H1 (cell line): Measurements from ENCODE around the gene TCF7L2. TPM values are rescaled to one million over a fixed set of nuclear protein-coding genes. Genes with fewer than 3 reads are reported as not detected.

Source experiments
- CTCF ChIA-PET: fragments of 300-600 bp; sonication (Branson Sonifier 250); formaldehyde crosslinking; loops from one replicate; lab custom pipeline; 2021; ENCODE audit not compliant: partially characterized antibody; lab: Charles Lee
- POLR2A ChIA-PET: fragments of 300-600 bp; sonication (Branson Sonifier 250); formaldehyde crosslinking; loops from one replicate; lab custom pipeline; 2021; ENCODE audit warnings: inconsistent platforms; ENCODE audit not compliant: partially characterized antibody; lab: Charles Lee
- DNase-seq, 2 experiments: peaks; one replicate each; pipeline versions ENCODE4 v3.0.0 to v3.0.0-alpha.2; 2010 to 2022; ENCODE audit warnings: low spot score in 2 of 2, low read depth in 1 of 2, mixed read lengths in 1 of 2
- FAIRE-seq: peaks from 2 replicates; lab custom pipeline; 2011; peaks lifted over from hg19 to GRCh38; lab: Jason Lieb, UNC
- H2AFZ ChIP-seq: 2 replicates; pipeline ENCODE4 v1.8.1; 2012; ENCODE audit warnings: low read length, inconsistent platforms
- H2AK5ac ChIP-seq: 2 replicates; pipeline ENCODE4 v1.6.1; 2013; ENCODE audit warnings: low read depth, low read length
- H2BK120ac ChIP-seq: replicated peaks from 2 replicates; pipeline ENCODE3; 2013; ENCODE audit warnings: low read depth, low read length, inconsistent platforms
- H2BK12ac ChIP-seq: 2 replicates; pipeline ENCODE4 v1.6.1; 2013; ENCODE audit warnings: low read depth, low read length
- H2BK15ac ChIP-seq: 2 replicates; pipeline ENCODE4 v1.6.1; 2013; ENCODE audit warnings: low read length
- H2BK20ac ChIP-seq: 2 replicates; pipeline ENCODE4 v1.6.1; 2013; ENCODE audit warnings: low read length
- H2BK5ac ChIP-seq: 2 replicates; pipeline ENCODE4 v1.6.1; 2013; ENCODE audit warnings: low read depth, low read length
- H3K14ac ChIP-seq: 2 replicates; pipeline ENCODE4 v1.6.1; 2013; ENCODE audit warnings: inconsistent platforms; ENCODE audit not compliant: insufficient read length
- H3K18ac ChIP-seq: 2 replicates; pipeline ENCODE4 v1.6.1; 2013; ENCODE audit warnings: low read length; ENCODE audit errors: extremely low read depth
- H3K23ac ChIP-seq: 2 replicates; pipeline ENCODE4 v1.6.1; 2013; ENCODE audit warnings: inconsistent platforms; ENCODE audit not compliant: insufficient read length
- H3K23me2 ChIP-seq: 2 replicates; pipeline ENCODE4 v1.6.1; 2013; ENCODE audit warnings: low read depth, low read length
- H3K27ac ChIP-seq: 2 replicates; pipeline ENCODE4 v1.6.1; 2011; ENCODE audit warnings: low read depth, low read length, inconsistent platforms
- H3K27me3 ChIP-seq, 4 experiments: replicated peaks in 1 of 4; 1 replicate in 1 of 4; 2 replicates in 3 of 4; pipeline versions ENCODE4 v1.6.1 to v1.8.1; 2011 to 2013; ENCODE audit warnings: low read length in 3 of 4, mild to moderate bottlenecking in 3 of 4, inconsistent platforms in 2 of 4, mixed read lengths in 2 of 4, moderate library complexity in 1 of 4; ENCODE audit not compliant: control insufficient read depth in 3 of 4, insufficient read depth in 3 of 4; ENCODE audit errors: extremely low read depth in 1 of 4
- H3K36me3 ChIP-seq, 4 experiments: 2 replicates each; pipeline versions ENCODE4 v1.6.1 to v1.8.1; 2011 to 2013; ENCODE audit warnings: mild to moderate bottlenecking in 4 of 4, low read length in 3 of 4, moderate library complexity in 2 of 4, control low read depth in 1 of 4, inconsistent platforms in 1 of 4; ENCODE audit not compliant: insufficient read depth in 4 of 4, control insufficient read depth in 2 of 4
- H3K4ac ChIP-seq: replicated peaks from 2 replicates; pipeline ENCODE3; 2013; ENCODE audit warnings: low read length, low read depth, mixed read lengths, inconsistent platforms; ENCODE audit not compliant: insufficient read length
- H3K4me1 ChIP-seq, 4 experiments: replicated peaks in 1 of 4; 1 replicate in 1 of 4; 2 replicates in 3 of 4; pipeline versions ENCODE4 v1.6.1 to v1.8.1; 2011 to 2013; ENCODE audit warnings: low read length in 3 of 4, inconsistent platforms in 2 of 4, mixed read lengths in 1 of 4; ENCODE audit not compliant: insufficient read depth in 4 of 4, control insufficient read depth in 3 of 4
- H3K4me2 ChIP-seq, 2 experiments: 2 replicates each; pipeline versions ENCODE4 v1.6.1 to v1.8.1; 2011 to 2013; ENCODE audit warnings: low read depth in 2 of 2, low read length in 2 of 2, control low read depth in 1 of 2, inconsistent platforms in 1 of 2, mild to moderate bottlenecking in 1 of 2; ENCODE audit not compliant: insufficient read depth in 1 of 2
- H3K4me3 ChIP-seq, 4 experiments: fragments of 200-600, 300-600 bp in 1 of 4; sonication (generic), shearing (Covaris generic), sonication (Bioruptor Twin) in 1 of 4; 2 replicates each; pipeline versions ENCODE4 v1.5.1 to v1.8.1; 2011 to 2016; ENCODE audit warnings: low read length in 4 of 4, low read depth in 3 of 4, control low read depth in 2 of 4, inconsistent platforms in 2 of 4, mild to moderate bottlenecking in 2 of 4, mixed read lengths in 1 of 4, moderate library complexity in 1 of 4; ENCODE audit not compliant: insufficient read depth in 2 of 4; ENCODE audit errors: extremely low read depth in 1 of 4
- H3K56ac ChIP-seq: replicated peaks from 2 replicates; pipeline ENCODE3; 2013; ENCODE audit warnings: low read depth, mild to moderate bottlenecking, mixed read lengths, low read length, inconsistent platforms; ENCODE audit not compliant: insufficient read length
- H3K79me1 ChIP-seq: 2 replicates; pipeline ENCODE4 v1.6.1; 2013; ENCODE audit warnings: low read depth, low read length, control low read depth
- H3K79me2 ChIP-seq, 2 experiments: 2 replicates each; pipeline versions ENCODE4 v1.6.1 to v1.8.1; 2012 to 2013; ENCODE audit warnings: low read length in 2 of 2, mild to moderate bottlenecking in 2 of 2, inconsistent platforms in 1 of 2; ENCODE audit not compliant: insufficient read depth in 2 of 2, control insufficient read depth in 1 of 2
- H3K9ac ChIP-seq, 4 experiments: replicated peaks in 1 of 4; 1 replicate in 1 of 4; 2 replicates in 3 of 4; pipeline versions ENCODE4 v1.6.1 to v1.8.1; 2011 to 2013; ENCODE audit warnings: low read depth in 3 of 4, low read length in 3 of 4, control low read depth in 2 of 4, mild to moderate bottlenecking in 2 of 4, moderate library complexity in 2 of 4, inconsistent platforms in 1 of 4; ENCODE audit errors: extremely low read depth in 1 of 4
- H3K9me3 ChIP-seq, 2 experiments: 2 replicates each; pipeline versions ENCODE4 v1.6.1 to v1.8.1; 2012 to 2013; ENCODE audit warnings: mild to moderate bottlenecking in 2 of 2, moderate library complexity in 2 of 2, control low read depth in 1 of 2, inconsistent platforms in 1 of 2, low read depth in 1 of 2, low read length in 1 of 2, mixed read lengths in 1 of 2; ENCODE audit not compliant: insufficient read depth in 2 of 2
- H4K20me1 ChIP-seq, 2 experiments: replicated peaks in 1 of 2; 2 replicates each; pipeline versions ENCODE3 to v1.8.1; 2011 to 2013; ENCODE audit warnings: inconsistent platforms in 2 of 2, low read length in 2 of 2, mild to moderate bottlenecking in 1 of 2; ENCODE audit not compliant: insufficient read depth in 2 of 2, control insufficient read depth in 1 of 2
- H4K5ac ChIP-seq: 2 replicates; pipeline ENCODE4 v1.6.1; 2013; ENCODE audit warnings: low read length, low read depth, mixed read lengths, inconsistent platforms; ENCODE audit not compliant: insufficient read length
- H4K8ac ChIP-seq: 2 replicates; pipeline ENCODE4 v1.8.0; 2013; ENCODE audit warnings: mild to moderate bottlenecking, moderate library complexity, low read length, inconsistent platforms; ENCODE audit not compliant: insufficient read depth; ENCODE audit errors: extremely low read depth
- H4K91ac ChIP-seq: replicated peaks from 2 replicates; pipeline ENCODE3; 2013; ENCODE audit warnings: low read length, mixed read lengths, inconsistent platforms; ENCODE audit not compliant: insufficient read length
- RBBP5 ChIP-seq: IDR thresholded peaks from 2 replicates; pipeline ENCODE4 v1.7.1; 2012; ENCODE audit warnings: low read depth, mild to moderate bottlenecking, inconsistent platforms, low read length, moderate library complexity, borderline replicate concordance
- RNF2 ChIP-seq: fragments of 200-900, 300-1000 bp; sonication (generic); IDR thresholded peaks from 2 replicates; pipeline ENCODE4 v1.7.1; 2016; ENCODE audit warnings: borderline replicate concordance, low read depth, mild to moderate bottlenecking, antibody characterized with exemption, low read length; ENCODE audit not compliant: poor library complexity, severe bottlenecking; ENCODE audit errors: missing control alignments
- SP1 ChIP-seq: IDR thresholded peaks from 2 replicates; pipeline ENCODE4 v1.6.1; 2011; ENCODE audit warnings: low read depth, low read length
- ZNF274 ChIP-seq: IDR thresholded peaks from 2 replicates; pipeline ENCODE4 v1.7.0; 2012; ENCODE audit warnings: low read length, borderline replicate concordance; ENCODE audit errors: extremely low read depth
- WGBS, 2 experiments: shearing (Covaris generic) in 1 of 2; methylation state at CpG; one replicate each; pipeline versions ENCODE4 v1.1.6 to v1.1.7; 2013 to 2015; ENCODE audit warnings: low lambda C conversion rate in 2 of 2, mixed read lengths in 2 of 2, inconsistent platforms in 1 of 2, low coverage in 1 of 2, missing lambda C conversion rate in 1 of 2; ENCODE audit not compliant: insufficient replicate concordance in 2 of 2, insufficient coverage in 1 of 2, insufficient read length in 1 of 2; ENCODE audit errors: extremely low coverage in 1 of 2, missing lambda C conversion rate in 1 of 2; 5-methylcytosine and 5-hydroxymethylcytosine counted together
- polyA plus RNA-seq, 7 experiments: library from polyadenylated mRNA; depleted of rRNA in 3 of 7; stranded (reverse) in 5 of 7; unstranded in 2 of 7; fragments of >200 nt in 5 of 7; fragments of 200-250 nt in 2 of 7; gene quantifications; 1 replicate in 5 of 7; 2 replicates in 1 of 7; 4 replicates in 1 of 7; pipeline versions ENCODE4 v1.2.1 to v1.2.3, GENCODE V29; 2011 to 2013; ENCODE audit warnings: missing spikeins in 2 of 7, mixed read lengths in 2 of 7
- total RNA-seq: library from RNA; stranded (reverse); fragmentation: NEBNext Ultra II Directional; extraction: Animal tissue kit (Norgen Biotek cat#: 25700); gene quantifications from 2 replicates; pipeline ENCODE4 v1.2.1, GENCODE V29; 2021

TCF7L2 gene
- total and polyA plus RNA-seq, 2 of the 8 experiments (the other 6 are each of a cell fraction or from before 2014, with no cell fraction given): 33.9 to 67.3 TPM

GRCh38 chr10:112917681-112918080 lies 32.4 kb upstream of the TCF7L2 start:
- no peak overlapping the region for H2BK15ac ChIP-seq
- H3K27me3 ChIP-seq: peaks cover 10 to 32% (median 27%) of the 10 kb centered on the region in 4 experiments
- no peaks in the 10 kb centered on the region for H3K79me2 ChIP-seq
- no peaks in the 10 kb centered on the region for H4K20me1 ChIP-seq
- TF ChIP-seq RNF2 (no peak), RBBP5 (no peak), ZNF274 (no peak), SP1 (no peak)
- no peak overlapping the region for H3K18ac ChIP-seq
- H3K27ac ChIP-seq: no peak overlapping the region
- H3K4ac ChIP-seq: no peak overlapping the region
- no peak overlapping the region for H4K5ac ChIP-seq
- FAIRE-seq (no peak), DNase-seq (no peak)
- H3K23ac ChIP-seq: no peak overlapping the region
- no peak overlapping the region for H2BK120ac ChIP-seq
- H4K8ac ChIP-seq: no peak overlapping the region
- H2BK20ac ChIP-seq: no peak overlapping the region
- H3K4me2 ChIP-seq: no peak overlapping the region
- H2BK12ac ChIP-seq: no peak overlapping the region
- no peak overlapping the region for H3K56ac ChIP-seq
- H2AFZ ChIP-seq: no peak overlapping the region
- POLR2A ChIA-PET: interaction anchor here (0.6 to 1.2 kb wide), 2 partner anchors 10 to 359 kb away, joined by 3 to 4 read pairs; no protein-coding TSS in a partner anchor
- H3K4me1 ChIP-seq: peaks cover 2 to 12% (median 6%) of the 10 kb centered on the region in 4 experiments; a peak in 5 of 7 replicates
- H2AK5ac ChIP-seq: no peak overlapping the region
- H3K9ac ChIP-seq: no peak overlapping the region
- no peak overlapping the region for H3K14ac ChIP-seq
- CTCF ChIA-PET: interaction anchor here (0.6 to 0.7 kb wide), 2 partner anchors 196 to 296 kb away, joined by 3 read pairs; no protein-coding TSS in a partner anchor
- peaks cover 4% of the 10 kb centered on the region; the same call in 1 of the 2 replicates for H3K23me2 ChIP-seq
- H3K79me1 ChIP-seq: no peaks in the 10 kb centered on the region
- no peak overlapping the region for H4K91ac ChIP-seq
- H3K9me3 ChIP-seq: no peaks in the 10 kb centered on the region
- no peak overlapping the region for H2BK5ac ChIP-seq
- 55% methylated on average over 3 of the region's 3 CpGs; no CpG with 5 or more reads in 1 of the 2 experiments for WGBS, 2 experiments
- H3K36me3 ChIP-seq: no peaks in the 10 kb centered on the region
- H3K4me3 ChIP-seq: no peak overlapping the region
